ENCODE data around the gene MCAT. TPM values are rescaled to one million over a fixed set of nuclear protein-coding genes. Genes with fewer than 3 reads are reported as not detected.

MCAT gene
- total and polyA plus RNA-seq, 10 donors = 7.6 to 25.3 (median 11.4) TPM

DNA sequence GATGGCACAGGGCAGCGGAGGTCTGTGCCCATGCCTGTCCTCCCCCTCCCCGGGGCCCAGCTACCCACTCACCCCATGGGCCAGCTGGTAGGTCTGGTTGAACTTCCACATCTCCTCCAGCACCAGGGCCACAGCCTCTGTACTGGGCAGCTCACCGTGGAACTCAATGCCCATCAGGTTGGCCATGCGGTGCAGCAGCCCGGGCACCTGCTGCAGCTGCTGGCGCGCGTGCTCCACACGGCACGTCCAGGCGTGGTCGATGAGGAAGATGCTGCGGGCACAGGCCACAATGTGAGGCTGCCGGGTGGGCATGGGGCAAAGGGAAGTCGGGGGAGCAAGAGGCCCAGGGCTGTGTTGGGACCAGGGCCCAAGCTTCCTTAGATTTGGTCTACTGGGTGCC lies 37.5 kb upstream of the MCAT start:
- Histone ChIP-seq H3K36me3 (peaks cover 0 to 68% (median 23%) of the 10 kb centered on the region in 6 donors), H3K4me3 (no peak overlapping the region), H3K27me3 (replicated peaks in 1 of 7) (no peaks in the 10 kb centered on the region), H3K27ac (no peak overlapping the region), H3K4me1 (peaks cover 9 to 30% (median 23%) of the 10 kb centered on the region in 6 donors), H3K9me3 (no peaks in the 10 kb centered on the region)
- TF ChIP-seq, protein P1, sequence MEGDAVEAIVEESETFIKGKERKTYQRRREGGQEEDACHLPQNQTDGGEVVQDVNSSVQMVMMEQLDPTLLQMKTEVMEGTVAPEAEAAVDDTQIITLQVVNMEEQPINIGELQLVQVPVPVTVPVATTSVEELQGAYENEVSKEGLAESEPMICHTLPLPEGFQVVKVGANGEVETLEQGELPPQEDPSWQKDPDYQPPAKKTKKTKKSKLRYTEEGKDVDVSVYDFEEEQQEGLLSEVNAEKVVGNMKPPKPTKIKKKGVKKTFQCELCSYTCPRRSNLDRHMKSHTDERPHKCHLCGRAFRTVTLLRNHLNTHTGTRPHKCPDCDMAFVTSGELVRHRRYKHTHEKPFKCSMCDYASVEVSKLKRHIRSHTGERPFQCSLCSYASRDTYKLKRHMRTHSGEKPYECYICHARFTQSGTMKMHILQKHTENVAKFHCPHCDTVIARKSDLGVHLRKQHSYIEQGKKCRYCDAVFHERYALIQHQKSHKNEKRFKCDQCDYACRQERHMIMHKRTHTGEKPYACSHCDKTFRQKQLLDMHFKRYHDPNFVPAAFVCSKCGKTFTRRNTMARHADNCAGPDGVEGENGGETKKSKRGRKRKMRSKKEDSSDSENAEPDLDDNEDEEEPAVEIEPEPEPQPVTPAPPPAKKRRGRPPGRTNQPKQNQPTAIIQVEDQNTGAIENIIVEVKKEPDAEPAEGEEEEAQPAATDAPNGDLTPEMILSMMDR (IDR thresholded peaks at IDR 0.05 in 8 of 11, conservative IDR thresholded peaks at IDR 0.05 in 3 of 11) = no peak
- TF ChIP-seq POLR2AphosphoS5 (IDR thresholded peaks at IDR 0.05) = peak in 1 of 3 donors; percentile 11
- intact Hi-C loops (cut with DNase I; ENCODE audit: low total_unique reads) = no loop called here
- 89 to 97% (median 94%) methylated on average over 15 of the region's 15 CpGs for WGBS, 5 donors
- no peak for DNase-seq

DNA sequence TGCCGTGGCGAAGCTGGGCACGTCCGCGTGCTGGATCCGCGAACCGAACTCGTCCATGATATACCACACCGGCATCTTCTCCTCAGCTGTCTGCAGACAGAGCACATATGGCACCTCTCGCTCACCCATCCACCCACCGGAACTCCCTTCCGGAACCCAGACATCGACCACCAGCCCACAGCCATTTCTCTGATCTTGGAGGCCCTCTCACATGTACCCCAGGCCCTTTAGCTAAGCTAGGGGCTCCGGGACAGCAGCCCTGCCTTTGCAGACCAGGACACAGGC lies 36.7 kb upstream of the MCAT start:
- Histone ChIP-seq H3K4me3 (no peak overlapping the region), H3K4me1 (peaks cover 9 to 22% (median 17%) of the 10 kb centered on the region in 6 donors), H3K27me3 (replicated peaks in 1 of 7) (no peaks in the 10 kb centered on the region), H3K9me3 (no peaks in the 10 kb centered on the region), H3K27ac (no peak overlapping the region), H3K36me3 (peaks cover 0 to 76% (median 29%) of the 10 kb centered on the region in 6 donors)
- intact Hi-C loops (cut with DNase I; ENCODE audit: low total_unique reads) = no loop called here
- no peak for DNase-seq
- TF ChIP-seq POLR2AphosphoS5 (IDR thresholded peaks at IDR 0.05) = no peak
- TF ChIP-seq POLR2A (IDR thresholded peaks at IDR 0.05) = no peak
- TF ChIP-seq, protein P1 (IDR thresholded peaks at IDR 0.05 in 8 of 11, conservative IDR thresholded peaks at IDR 0.05 in 3 of 11) = no peak
- WGBS, 5 donors = 96 to 98% (median 97%) methylated on average over 15 of the region's 15 CpGs

DNA sequence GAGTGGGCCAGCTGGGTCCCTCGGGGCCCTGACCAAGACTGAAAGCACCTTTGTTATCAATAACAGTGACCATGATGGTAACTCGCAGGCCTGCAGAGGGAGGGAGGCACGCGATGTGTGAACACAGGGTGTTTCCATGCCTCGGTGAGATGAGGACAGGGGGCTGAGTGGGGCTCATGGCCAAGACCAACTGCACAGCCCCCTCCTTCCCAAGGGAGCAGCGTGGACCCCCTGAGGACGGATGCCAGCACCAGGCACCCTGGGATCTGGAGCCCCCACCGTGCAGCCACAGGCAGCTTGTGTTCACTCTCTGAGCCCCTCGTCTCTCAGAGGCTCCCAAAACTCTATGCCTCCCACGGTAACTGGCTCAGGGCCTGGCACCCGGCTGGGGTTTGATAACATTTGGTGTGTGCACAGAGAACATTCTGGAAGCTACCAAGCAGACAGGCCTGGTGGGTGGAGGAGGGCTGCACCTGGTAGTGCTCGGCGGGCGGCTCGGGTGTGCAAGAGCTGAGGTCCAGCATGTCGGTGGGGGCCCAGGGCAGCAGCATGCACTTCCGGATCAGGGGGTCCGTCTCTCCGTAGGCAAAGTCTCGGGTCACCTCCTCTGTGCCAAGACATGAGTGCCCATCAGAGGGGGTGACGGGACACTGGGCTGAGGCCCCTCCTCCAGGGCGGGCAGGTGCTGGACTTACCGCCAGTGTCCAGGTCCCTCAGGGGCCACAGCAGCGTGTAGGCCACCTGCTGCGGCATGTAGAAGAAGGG lies 36.1 kb upstream of the MCAT start:
- intact Hi-C loops (cut with DNase I; ENCODE audit: low total_unique reads) = no loop called here
- WGBS, 5 donors = 93 to 98% (median 96%) methylated on average over 15 to 25 of the region's 25 CpGs
- Histone ChIP-seq H3K27me3 (replicated peaks in 1 of 7) (no peaks in the 10 kb centered on the region), H3K36me3 (peaks cover 0 to 82% (median 34%) of the 10 kb centered on the region in 6 donors), H3K4me3 (no peak overlapping the region), H3K9me3 (no peaks in the 10 kb centered on the region), H3K27ac (no peak overlapping the region), H3K4me1 (peaks cover 4 to 16% (median 12%) of the 10 kb centered on the region in 6 donors)
- no peak for TF ChIP-seq POLR2A (IDR thresholded peaks at IDR 0.05)
- TF ChIP-seq POLR2AphosphoS5 (IDR thresholded peaks at IDR 0.05) = no peak
- DNase-seq = no peak

DNA sequence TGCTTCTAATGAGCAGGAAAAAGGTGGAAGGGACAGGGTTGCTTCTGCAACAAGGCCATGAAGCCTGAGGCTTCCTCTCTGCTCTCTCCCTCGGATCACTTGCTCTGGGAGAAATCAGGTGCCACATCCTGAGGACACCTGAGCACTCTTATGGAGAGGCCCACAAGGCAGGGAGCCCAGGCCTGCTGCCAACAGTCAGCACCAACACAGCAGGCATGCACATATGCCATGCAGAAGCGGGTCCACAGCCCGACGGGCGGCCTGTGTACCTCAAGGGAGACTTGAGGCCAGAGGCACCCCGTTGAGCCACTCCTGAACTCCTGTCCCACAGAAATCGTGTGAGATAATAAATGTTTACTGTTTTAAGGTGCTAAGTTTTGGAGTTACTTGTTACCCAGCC lies 34.3 kb upstream of the MCAT start:
- no peak for TF ChIP-seq POLR2A (IDR thresholded peaks at IDR 0.05)
- Histone ChIP-seq H3K36me3 (peaks cover 0 to 97% (median 52%) of the 10 kb centered on the region in 6 donors), H3K27ac (no peak overlapping the region), H3K27me3 (replicated peaks in 1 of 7) (no peaks in the 10 kb centered on the region), H3K4me3 (no peak overlapping the region), H3K4me1 (no peaks in the 10 kb centered on the region), H3K9me3 (no peaks in the 10 kb centered on the region)
- WGBS, 5 donors = 86 to 94% (median 92%) methylated on average over 7 of the region's 7 CpGs
- intact Hi-C loops (cut with DNase I; ENCODE audit: low total_unique reads) = no loop called here
- peak; percentile 61 for DNase-seq

DNA sequence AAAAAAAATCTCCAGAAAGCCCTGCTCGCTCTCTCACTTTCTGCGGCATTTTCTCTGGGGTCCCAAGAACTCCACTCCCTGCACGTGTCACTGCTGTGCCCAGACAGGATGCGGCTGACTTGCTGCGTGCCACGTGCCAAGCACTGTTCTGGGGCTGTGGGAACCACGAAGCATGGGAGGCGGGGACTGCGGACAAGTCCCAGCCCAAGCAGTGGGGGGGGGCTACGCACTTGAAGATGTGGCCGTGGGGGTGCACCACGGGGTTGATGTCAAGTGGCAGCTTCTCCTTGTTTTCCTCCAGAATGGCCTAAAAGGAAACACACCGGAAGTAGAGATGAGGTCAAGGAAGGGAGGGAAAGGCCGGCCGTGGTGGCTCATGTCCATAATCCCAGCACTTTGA lies 32.9 kb upstream of the MCAT start:
- no peak overlapping the region for H3K27ac ChIP-seq
- peak; percentile 68 for DNase-seq
- TF ChIP-seq, protein P1 (IDR thresholded peaks at IDR 0.05 in 8 of 11, conservative IDR thresholded peaks at IDR 0.05 in 3 of 11) = no peak
- TF ChIP-seq POLR2AphosphoS5 (IDR thresholded peaks at IDR 0.05) (peak in 1 of 3 donors; percentile 38), POLR2A (IDR thresholded peaks at IDR 0.05) (no peak)
- H3K27me3 ChIP-seq (replicated peaks in 1 of 7) = no peaks in the 10 kb centered on the region
- H3K36me3 ChIP-seq = peaks cover 0 to 97% (median 66%) of the 10 kb centered on the region in 6 donors
- peaks cover 0 to 6% (median 1%) of the 10 kb centered on the region in 6 donors for H3K4me1 ChIP-seq
- no peak overlapping the region for H3K4me3 ChIP-seq
- intact Hi-C loops (cut with DNase I; ENCODE audit: low total_unique reads) = no loop called here
- no peaks in the 10 kb centered on the region for H3K9me3 ChIP-seq
- 63 to 74% (median 72%) methylated on average over 15 of the region's 15 CpGs for WGBS, 5 donors
